ENCODE results near the gene DDX27.

GRCh38 chr20:49169547-49169946 is 49.7 kb upstream of the DDX27 start:
- no peak for TF ChIP-seq POLR2A (IDR thresholded peaks at IDR 0.05)
- no peak for TF ChIP-seq CTCF (IDR thresholded peaks at IDR 0.05)
- no peak for TF ChIP-seq POLR2AphosphoS5 (IDR thresholded peaks at IDR 0.05)

Data from prostate gland (tissue), 2 donors.